Endodermal cell (in vitro differentiated cells): ENCODE results near the gene DYNLT3. TPM values are rescaled to one million over a fixed set of nuclear protein-coding genes. Genes with fewer than 3 reads are reported as not detected.

ENCODE experiments used
- DNase-seq: peaks from one replicate; pipeline ENCODE4 v3.0.0-alpha.2; 2017
- H3K27ac ChIP-seq: 2 replicates; pipeline ENCODE4 v1.5.1; 2013; ENCODE audit warnings: mild to moderate bottlenecking, low read depth, low read length, moderate library complexity
- H3K27me3 ChIP-seq: 2 replicates; pipeline ENCODE4 v1.6.1; 2013; ENCODE audit warnings: mild to moderate bottlenecking, low read length, moderate library complexity; ENCODE audit not compliant: insufficient read depth, control insufficient read depth, poor library complexity, severe bottlenecking
- H3K36me3 ChIP-seq: 2 replicates; pipeline ENCODE4 v1.7.0; 2013; ENCODE audit warnings: mild to moderate bottlenecking, low read length, moderate library complexity; ENCODE audit not compliant: control insufficient read depth, insufficient read depth
- H3K4me1 ChIP-seq: one replicate; pipeline ENCODE4 v1.7.0; 2013; ENCODE audit warnings: low read length; ENCODE audit not compliant: control insufficient read depth, insufficient read depth
- H3K4me3 ChIP-seq: 2 replicates; pipeline ENCODE4 v1.5.1; 2013; ENCODE audit warnings: mild to moderate bottlenecking, low read length, moderate library complexity
- H3K9ac ChIP-seq: 2 replicates; pipeline ENCODE4 v1.6.1; 2013; ENCODE audit warnings: mild to moderate bottlenecking, low read length, moderate library complexity; ENCODE audit not compliant: poor library complexity, severe bottlenecking; ENCODE audit errors: extremely low read depth
- H3K9me3 ChIP-seq: 2 replicates; pipeline ENCODE4 v1.6.1; 2013; ENCODE audit warnings: mild to moderate bottlenecking, low read length, moderate library complexity; ENCODE audit not compliant: control insufficient read depth
- H3K27ac Mint-ChIP-seq: 2 replicates; pipeline ENCODE4 v1.8.0; 2020; ENCODE audit warnings: mixed read lengths
- H3K27me3 Mint-ChIP-seq: 2 replicates; pipeline ENCODE4 v1.8.0; 2021; ENCODE audit warnings: mild to moderate bottlenecking, mixed read lengths; ENCODE audit not compliant: insufficient read depth
- H3K36me3 Mint-ChIP-seq: 2 replicates; pipeline ENCODE4 v1.8.0; 2020; ENCODE audit warnings: low read depth, mixed read lengths
- H3K4me1 Mint-ChIP-seq: 2 replicates; pipeline ENCODE4 v1.8.0; 2020; ENCODE audit warnings: mixed read lengths
- H3K4me3 Mint-ChIP-seq: 2 replicates; pipeline ENCODE4 v1.8.0; 2020; ENCODE audit warnings: mild to moderate bottlenecking, moderate library complexity, mixed read lengths
- H3K9me3 Mint-ChIP-seq: 2 replicates; pipeline ENCODE4 v1.8.0; 2020; ENCODE audit warnings: mild to moderate bottlenecking, mixed read lengths
- CTCF ChIP-seq: fragments of 200-600 bp; sonication (generic); conservative IDR thresholded peaks from 2 replicates; pipeline ENCODE4 v1.5.0; 2021; ENCODE audit warnings: antibody characterized with exemption, mild to moderate bottlenecking
- WGBS, 2 experiments: methylation state at CpG; one replicate each; pipeline versions ENCODE4 v1.1.5 to v1.1.7; 2013; ENCODE audit warnings: missing lambda C conversion rate in 2 of 2, mixed read lengths in 1 of 2; ENCODE audit not compliant: insufficient coverage in 1 of 2, insufficient read length in 1 of 2; 5-methylcytosine and 5-hydroxymethylcytosine counted together
- total RNA-seq, 2 donors: library from RNA; stranded (reverse); fragmentation: NEBNext Ultra II Directional in 1 of 2; extraction: Animal tissue kit (Norgen Biotek cat#: 25700) in 1 of 2; gene quantifications; 2 replicates in 1 of 2; 3 replicates in 1 of 2; pipeline ENCODE4 v1.2.1, GENCODE V29; 2021

The DYNLT3 gene
- total RNA-seq, 2 donors from 2014 or later = 14.3 to 15.4 TPM

GRCh38 chrX:37862851-37863250 lies 15.5 kb upstream of the DYNLT3 start:
- no peak for DNase-seq
- Mint-ChIP-seq H3K4me1 (peaks cover 20% of the 10 kb centered on the region), H3K36me3 (peaks cover 6% of the 10 kb centered on the region), H3K9me3 (peaks cover 39% of the 10 kb centered on the region), H3K4me3 (no peak overlapping the region), H3K27me3 (no peaks in the 10 kb centered on the region), H3K27ac (no peak overlapping the region)
- no peak overlapping the region for H3K4me3 ChIP-seq
- no peak for TF ChIP-seq CTCF
- no peak overlapping the region for H3K27ac ChIP-seq
- H3K27me3 ChIP-seq = no peaks in the 10 kb centered on the region
- no peak overlapping the region for H3K9ac ChIP-seq
- H3K9me3 ChIP-seq = no peaks in the 10 kb centered on the region
- no peaks in the 10 kb centered on the region for H3K4me1 ChIP-seq
- H3K36me3 ChIP-seq = no peaks in the 10 kb centered on the region

- Histone ChIP-seq H3K4me1 (no peaks in the 10 kb centered on the region), H3K9me3 (no peaks in the 10 kb centered on the region), H3K27me3 (no peaks in the 10 kb centered on the region), H3K9ac (no peak overlapping the region), H3K4me3 (no peak overlapping the region), H3K36me3 (no peaks in the 10 kb centered on the region), H3K27ac (no peak overlapping the region)
- WGBS, 2 experiments = 80 to 84% methylated on average over 2 to 6 of the region's 6 CpGs
- H3K4me1 Mint-ChIP-seq = peaks cover 20% of the 10 kb centered on the region
- H3K4me3 Mint-ChIP-seq = no peak overlapping the region
- TF ChIP-seq CTCF = no peak
- DNase-seq = no peak
- H3K9me3 Mint-ChIP-seq = peaks cover 38% of the 10 kb centered on the region
- H3K27me3 Mint-ChIP-seq = no peaks in the 10 kb centered on the region
- H3K27ac Mint-ChIP-seq = no peak overlapping the region
- H3K36me3 Mint-ChIP-seq = peaks cover under 1% of the 10 kb centered on the region
Measured at GRCh38 chrX:37860721-37861120, 13.3 kb upstream of the DYNLT3 start.

- no peak overlapping the region for H3K4me3 Mint-ChIP-seq
- no peaks in the 10 kb centered on the region for H3K4me1 Mint-ChIP-seq
- no peaks in the 10 kb centered on the region for H3K9me3 ChIP-seq
- no peak for DNase-seq
- peaks cover 50% of the 10 kb centered on the region for H3K9me3 Mint-ChIP-seq
- no peaks in the 10 kb centered on the region for H3K36me3 ChIP-seq
- no peaks in the 10 kb centered on the region for H3K4me1 ChIP-seq
- WGBS, 2 experiments = 100% methylated on average over 1 of the region's 2 CpGs
- H3K27ac Mint-ChIP-seq = no peak overlapping the region
- no peak overlapping the region for H3K9ac ChIP-seq
- H3K4me3 ChIP-seq = no peak overlapping the region
- no peak overlapping the region for H3K27ac ChIP-seq
- H3K27me3 Mint-ChIP-seq = peaks cover 2% of the 10 kb centered on the region
- H3K27me3 ChIP-seq = no peaks in the 10 kb centered on the region
- H3K36me3 Mint-ChIP-seq = no peaks in the 10 kb centered on the region
- TF ChIP-seq CTCF = no peak
Measured at GRCh38 chrX:37854748-37855147, 7.4 kb upstream of the DYNLT3 start.
